ENCODE results near the gene CTSZ.

DNA sequence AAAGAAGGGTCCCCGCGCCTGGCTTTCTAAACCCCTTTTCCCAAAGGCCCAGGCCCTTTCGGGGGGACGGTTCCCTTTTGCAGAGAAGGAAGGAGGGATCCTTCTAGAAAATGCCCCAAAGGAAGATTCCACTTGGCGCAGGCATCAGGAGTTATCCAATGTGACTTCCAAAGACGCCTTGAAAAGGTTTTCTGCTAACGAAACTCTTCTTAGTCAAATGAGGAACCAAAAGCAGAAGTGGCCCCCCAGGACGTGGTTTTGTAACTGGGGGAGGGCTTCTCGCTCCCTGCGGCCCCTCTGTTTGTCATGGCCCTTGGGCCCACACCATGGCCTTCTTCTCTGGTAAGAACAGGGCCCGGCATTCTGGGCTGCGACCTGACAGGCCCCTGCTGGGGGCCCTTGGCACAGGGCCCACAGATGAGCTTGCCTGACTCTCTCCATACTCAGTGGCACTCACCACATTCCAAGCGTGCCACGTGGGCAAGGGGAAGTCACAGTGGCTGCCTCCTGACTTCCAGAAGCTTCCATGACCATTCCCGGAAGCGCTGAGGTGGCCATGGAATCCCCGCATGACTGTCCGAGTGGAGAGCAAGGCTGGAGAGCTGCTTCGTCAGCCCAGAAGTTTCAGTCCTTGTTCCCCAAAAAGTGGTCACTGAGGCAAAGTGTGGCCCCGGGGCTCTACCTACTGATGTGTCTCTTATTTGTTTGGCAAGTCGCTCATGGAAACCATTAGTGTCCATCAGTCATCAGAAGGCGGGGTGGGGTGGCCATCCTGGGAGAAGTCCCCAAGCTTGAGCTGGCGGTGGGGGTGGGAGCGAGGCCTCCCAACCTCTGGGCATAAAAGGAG lies 834 bp upstream of the CTSZ start:
- TF ChIP-seq CTCF (IDR thresholded peaks at IDR 0.05) (no peak), POLR2A (IDR thresholded peaks at IDR 0.05) (no peak)
